ENCODE results near the gene EPB41. TPM values are rescaled to one million over a fixed set of nuclear protein-coding genes. Genes with fewer than 3 reads are reported as not detected.

Gene EPB41
- polyA plus RNA-seq, 1 of the 3 experiments (the other 2 are of a cell fraction), result 7.4 TPM

GRCh38 chr1:29096231-29096886, 182.0 kb downstream of the EPB41 start:
- no peaks in the 10 kb centered on the region for H3F3A ChIP-seq (replicated peaks; ENCODE audit: insufficient read depth)
- CTCF ChIA-PET, result interaction anchor here (1.8 kb wide), 1 partner anchor 215 kb away, joined by 4 read pairs; no protein-coding TSS in a partner anchor

GRCh38 chr1:29099286-29099685, 184.9 kb downstream of the EPB41 start:
- CTCF ChIA-PET, result interaction anchor here (0.6 to 0.8 kb wide), 3 partner anchors 19 to 1261 kb away, joined by 3 read pairs; no protein-coding TSS in a partner anchor

More at GRCh38 chr1:29096231-29096886, 182.0 kb downstream of the EPB41 start:
- no peaks in the 10 kb centered on the region for H3K9me2 ChIP-seq
- H3K4me1 ChIP-seq (ENCODE audit: control insufficient read depth in 1 of 2, insufficient read depth in 2 of 2, low read depth in 1 of 2, low read length in 1 of 2), result peaks cover 0 to 2% of the 10 kb centered on the region in 2 experiments; a peak in 1 of 4 replicates
- H4K20me1 ChIP-seq (ENCODE audit: insufficient read depth), result no peaks in the 10 kb centered on the region
- no peak for DNase-seq
- no peak overlapping the region for H2AFZ ChIP-seq (ENCODE audit: low read depth)
- no peak for TF ChIP-seq FOXM1 (IDR thresholded peaks at IDR 0.05; ENCODE audit: low read depth)
- no peak for TF ChIP-seq CHD2 (IDR thresholded peaks at IDR 0.05; ENCODE audit: low read length, partially characterized antibody)
- TF ChIP-seq MAX (IDR thresholded peaks at IDR 0.05; ENCODE audit: low read depth), result no peak
- no peak for TF ChIP-seq GABPA (IDR thresholded peaks at IDR 0.05; ENCODE audit: low read depth)
- no peak for TF ChIP-seq YY1 (IDR thresholded peaks at IDR 0.05; ENCODE audit: low read depth)
- TF ChIP-seq SMC3 (IDR thresholded peaks at IDR 0.05; ENCODE audit: low read depth, low read length), result no peak
- TF ChIP-seq FOSL2 (IDR thresholded peaks at IDR 0.05; ENCODE audit: borderline replicate concordance, low read depth), result no peak
- TF ChIP-seq RAD21 (IDR thresholded peaks at IDR 0.05; ENCODE audit: low read length), result no peak
- TF ChIP-seq NRF1 (IDR thresholded peaks at IDR 0.05; ENCODE audit: low read depth, low read length), result no peak
- H3K27ac ChIP-seq (ENCODE audit: low read depth in 2 of 2, low read length in 1 of 2), result no peak overlapping the region
- no peak overlapping the region for H3K9ac ChIP-seq
- H3K9me3 ChIP-seq, result no peaks in the 10 kb centered on the region
- H3K4me3 ChIP-seq (ENCODE audit: low read depth in 2 of 2, low read length in 1 of 2), result no peak overlapping the region
- 82% methylated on average over 4 of the region's 4 CpGs for WGBS (ENCODE audit: low lambda C conversion rate)
- H3K79me2 ChIP-seq (ENCODE audit: insufficient read depth), result no peaks in the 10 kb centered on the region
- H3K4me2 ChIP-seq, result no peak overlapping the region
- no peaks in the 10 kb centered on the region for H3K36me3 ChIP-seq (replicated peaks in 1 of 2; ENCODE audit: control insufficient read depth in 1 of 2, insufficient read depth in 2 of 2, low read length in 1 of 2)
- H3K27me3 ChIP-seq (ENCODE audit: insufficient read depth), result no peaks in the 10 kb centered on the region
- POLR2A ChIA-PET, result no interaction called here

More at GRCh38 chr1:29099286-29099685, 184.9 kb downstream of the EPB41 start:
- Histone ChIP-seq H3K4me2 (no peak overlapping the region), H3K9me2 (no peaks in the 10 kb centered on the region), H3K9ac (no peak overlapping the region), H2AFZ (ENCODE audit: low read depth) (no peak overlapping the region), H3K27me3 (ENCODE audit: insufficient read depth) (no peaks in the 10 kb centered on the region), H3K27ac (ENCODE audit: low read depth in 2 of 2, low read length in 1 of 2) (no peak overlapping the region), H3K4me3 (ENCODE audit: low read depth in 2 of 2, low read length in 1 of 2) (no peak overlapping the region), H3K36me3 (replicated peaks in 1 of 2; ENCODE audit: control insufficient read depth in 1 of 2, insufficient read depth in 2 of 2, low read length in 1 of 2) (no peaks in the 10 kb centered on the region), H4K20me1 (ENCODE audit: insufficient read depth) (no peaks in the 10 kb centered on the region), H3F3A (replicated peaks; ENCODE audit: insufficient read depth) (no peaks in the 10 kb centered on the region), H3K4me1 (ENCODE audit: control insufficient read depth in 1 of 2, insufficient read depth in 2 of 2, low read depth in 1 of 2, low read length in 1 of 2) (peaks cover 0 to 2% of the 10 kb centered on the region in 2 experiments; a peak in 1 of 4 replicates), H3K9me3 (no peaks in the 10 kb centered on the region), H3K79me2 (ENCODE audit: insufficient read depth) (no peaks in the 10 kb centered on the region)
- POLR2A ChIA-PET, result no interaction called here
- 90% methylated on average over 4 of the region's 4 CpGs for WGBS (ENCODE audit: low lambda C conversion rate)
- TF ChIP-seq FOSL2 (IDR thresholded peaks at IDR 0.05; ENCODE audit: borderline replicate concordance, low read depth) (no peak), TAF1 (IDR thresholded peaks at IDR 0.05; ENCODE audit: borderline replicate concordance, low read depth, low read length) (no peak), ZBTB33 (IDR thresholded peaks at IDR 0.05; ENCODE audit: borderline replicate concordance, low read depth) (no peak), USF2 (IDR thresholded peaks at IDR 0.05; ENCODE audit: borderline replicate concordance, low read depth, low read length) (no peak), MXI1 (IDR thresholded peaks at IDR 0.05; ENCODE audit: low read depth, low read length) (no peak), SIN3A (IDR thresholded peaks at IDR 0.05; ENCODE audit: borderline replicate concordance, low read depth, low read length) (no peak), RAD21 (IDR thresholded peaks at IDR 0.05; ENCODE audit: low read length) (no peak), SMC3 (IDR thresholded peaks at IDR 0.05; ENCODE audit: low read depth, low read length) (no peak), ELF1 (IDR thresholded peaks at IDR 0.05) (no peak), RFX5 (IDR thresholded peaks at IDR 0.05; ENCODE audit: low read length) (no peak), JUND (IDR thresholded peaks at IDR 0.05) (no peak), TCF12 (IDR thresholded peaks at IDR 0.05) (no peak), CHD2 (IDR thresholded peaks at IDR 0.05; ENCODE audit: low read length, partially characterized antibody) (no peak)
- no peak for DNase-seq

All from SK-N-SH (cell line).